ENCODE results near the gene MYOG. TPM values are rescaled to one million over a fixed set of nuclear protein-coding genes. Genes with fewer than 3 reads are reported as not detected.

MYOG gene
- total RNA-seq, 1 experiment from 2014 or later, result not detected

- no peak overlapping the region for H3T11ph ChIP-seq (ENCODE audit: low read length)
- H2AFZ ChIP-seq (ENCODE audit: low read length), result no peak overlapping the region
- H3K79me2 ChIP-seq (ENCODE audit: insufficient read depth, low read length), result no peaks in the 10 kb centered on the region
- H3K9ac ChIP-seq (ENCODE audit: extremely low read depth, insufficient read length, low read length), result no peak overlapping the region
- no peak overlapping the region for H3K18ac ChIP-seq (ENCODE audit: insufficient read length, low read depth, low read length)
- no peak overlapping the region for H3K4me2 ChIP-seq (ENCODE audit: insufficient read depth, insufficient read length, low read length)
- no peak overlapping the region; the same call in 1 of the 2 replicates for H3K14ac ChIP-seq (ENCODE audit: insufficient read depth, low read length)
- no peak overlapping the region for H3K23ac ChIP-seq (ENCODE audit: insufficient read length, low read depth, low read length)
- H3K4me1 ChIP-seq (ENCODE audit: insufficient read depth, low read length), result peaks cover 2% of the 10 kb centered on the region; the same call in 1 of the 2 replicates
- H4K8ac ChIP-seq (replicated peaks; ENCODE audit: insufficient read length, low read depth, low read length), result no peak overlapping the region
- no peak for DNase-seq
- peaks cover 0 to 19% (median 9%) of the 10 kb centered on the region in 3 experiments; a peak in 4 of 7 replicates for H3K36me3 Mint-ChIP-seq (ENCODE audit: insufficient read depth in 1 of 3, low read depth in 3 of 3)
- H3K9me3 Mint-ChIP-seq, result no peaks in the 10 kb centered on the region
- TF ChIP-seq CTCF (conservative IDR thresholded peaks at IDR 0.05), result no peak
- H4K91ac ChIP-seq (ENCODE audit: insufficient read length, low read depth, low read length), result no peak overlapping the region
- no peak overlapping the region for H3K4ac ChIP-seq (ENCODE audit: low read depth, low read length)
- WGBS (ENCODE audit: extremely low coverage, insufficient read length, low lambda C conversion rate), result no CpG with 5 or more reads among the region's 14 CpGs
- no peaks in the 10 kb centered on the region for H4K20me1 ChIP-seq (ENCODE audit: control insufficient read depth, insufficient read depth, insufficient read length)
- no peak overlapping the region for H2BK12ac ChIP-seq (ENCODE audit: insufficient read length, low read depth, low read length)
- no peak overlapping the region for H2BK5ac ChIP-seq (ENCODE audit: insufficient read length, low read length)
- no peak overlapping the region; a peak in 1 of 7 replicates for H3K27ac Mint-ChIP-seq
- no peak overlapping the region for H2BK15ac ChIP-seq (ENCODE audit: low read depth, low read length)
- H3K9me3 ChIP-seq (ENCODE audit: control insufficient read depth, low read depth, low read length), result no peaks in the 10 kb centered on the region
- no peak overlapping the region for H4K5ac ChIP-seq (ENCODE audit: insufficient read length, low read depth, low read length)
- no peaks in the 10 kb centered on the region for H3K23me2 ChIP-seq (ENCODE audit: insufficient read length, low read depth, low read length, poor library complexity, severe bottlenecking)
- no peaks in the 10 kb centered on the region for H3K27me3 ChIP-seq (ENCODE audit: insufficient read depth, low read length)
- H3K56ac ChIP-seq (ENCODE audit: insufficient read length, low read depth, low read length), result no peak overlapping the region
- H3K4me1 Mint-ChIP-seq, result peaks cover 36 to 62% of the 10 kb centered on the region in 2 experiments
- H2BK120ac ChIP-seq (ENCODE audit: low read depth, low read length, poor library complexity, severe bottlenecking), result no peak overlapping the region
- no peak overlapping the region for H2AK5ac ChIP-seq (ENCODE audit: insufficient read length, low read length)
- H3K27me3 Mint-ChIP-seq (ENCODE audit: low read depth), result no peaks in the 10 kb centered on the region; the same call in 1 of the 2 replicates
- H2BK20ac ChIP-seq (ENCODE audit: low read depth, low read length, poor library complexity, severe bottlenecking), result no peak overlapping the region
- no peak overlapping the region for H3K27ac ChIP-seq (ENCODE audit: insufficient read length, low read depth, low read length)
- H3K79me1 ChIP-seq (ENCODE audit: insufficient read depth, low read depth, low read length, poor library complexity, severe bottlenecking), result no peaks in the 10 kb centered on the region
- H3K4me3 Mint-ChIP-seq, result no peak overlapping the region
Measured at GRCh38 chr1:203049576-203050180, 36.1 kb downstream of the MYOG start.
